ENCODE data around the gene PRSS38.

The PRSS38 gene

DNA sequence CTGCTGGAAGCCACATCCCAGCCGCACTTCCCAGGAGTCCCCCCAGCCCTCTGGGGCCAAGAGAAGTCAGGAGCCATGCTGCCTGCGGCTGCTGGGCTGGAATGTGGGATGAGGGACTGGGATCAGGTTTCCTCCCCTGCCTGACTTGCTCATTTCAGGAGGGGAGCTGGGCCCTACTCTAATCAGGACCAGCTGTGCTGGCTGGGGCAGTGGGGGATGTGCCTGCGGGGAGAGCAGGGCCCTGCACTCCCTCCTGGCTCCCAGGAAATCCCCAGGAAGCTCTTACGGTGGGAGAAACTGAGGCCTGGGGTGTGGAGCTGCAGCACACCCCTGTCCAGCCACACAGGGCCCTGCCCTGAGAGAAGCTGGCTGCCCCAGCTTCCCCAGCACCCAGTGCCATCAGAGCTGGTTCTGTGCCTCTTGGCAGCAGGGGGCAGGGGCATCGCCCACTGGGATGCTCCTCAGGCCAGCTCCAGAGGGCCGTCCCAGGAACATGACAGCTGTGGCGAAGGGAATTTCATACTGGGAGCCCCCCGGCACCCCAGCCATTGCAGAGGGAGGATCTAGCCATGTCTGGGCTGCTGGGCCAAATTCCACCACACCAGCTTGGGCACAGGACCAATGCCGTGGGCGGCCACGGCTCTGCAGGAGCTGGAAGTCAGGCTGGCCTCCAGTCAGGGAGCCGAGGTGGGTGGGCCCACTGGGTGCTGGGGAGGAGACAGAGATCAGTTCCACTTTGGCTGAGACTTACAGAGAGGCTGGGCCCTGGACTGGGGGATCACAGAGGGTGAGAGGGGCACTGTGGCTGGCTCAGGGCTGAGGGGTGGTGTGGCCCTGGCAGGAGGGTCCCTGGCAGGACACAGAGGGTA lies 21.3 kb upstream of the PRSS38 start:
- DNase-seq: peak; percentile 99

DNA sequence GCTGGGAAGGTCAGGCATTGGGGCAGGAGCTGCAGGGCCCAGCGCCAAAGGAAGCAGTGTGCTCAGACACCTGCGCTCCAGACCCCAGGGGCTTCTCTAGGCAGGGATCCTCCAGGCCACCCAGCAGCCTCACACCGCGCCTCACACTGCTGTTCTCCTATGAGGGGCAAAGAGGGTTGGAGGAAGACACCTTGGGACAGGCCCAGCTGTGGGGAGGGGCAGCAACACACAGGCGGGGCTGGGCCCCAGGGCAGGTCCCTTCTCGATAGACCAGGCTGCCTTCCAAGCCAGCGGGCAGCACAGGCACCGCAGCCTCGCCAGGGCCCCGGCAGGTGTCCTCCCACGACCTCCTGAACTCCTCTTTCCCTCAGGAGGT lies 20.7 kb upstream of the PRSS38 start:
- no peak for DNase-seq

DNA sequence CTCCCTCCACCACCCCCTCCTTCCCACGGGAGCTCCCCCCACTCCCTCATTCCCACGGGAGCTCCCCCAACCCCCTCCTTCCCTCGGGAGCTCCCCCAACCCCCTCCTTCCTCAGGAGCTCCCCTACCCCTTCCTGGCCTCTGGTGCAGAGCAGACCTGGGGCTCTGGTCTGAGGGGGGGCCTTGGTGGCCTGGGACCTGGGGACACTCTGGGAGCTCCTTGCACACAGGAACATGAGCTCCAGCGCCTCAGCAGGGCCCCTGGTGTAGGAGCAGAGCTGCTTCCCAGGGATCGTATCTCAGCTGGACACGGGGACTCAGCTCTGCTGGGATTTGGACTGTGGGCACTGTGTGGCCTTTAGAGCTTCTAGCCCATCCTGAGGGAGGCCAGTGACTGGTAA lies 19.7 kb upstream of the PRSS38 start:
- no peak for DNase-seq

DNA sequence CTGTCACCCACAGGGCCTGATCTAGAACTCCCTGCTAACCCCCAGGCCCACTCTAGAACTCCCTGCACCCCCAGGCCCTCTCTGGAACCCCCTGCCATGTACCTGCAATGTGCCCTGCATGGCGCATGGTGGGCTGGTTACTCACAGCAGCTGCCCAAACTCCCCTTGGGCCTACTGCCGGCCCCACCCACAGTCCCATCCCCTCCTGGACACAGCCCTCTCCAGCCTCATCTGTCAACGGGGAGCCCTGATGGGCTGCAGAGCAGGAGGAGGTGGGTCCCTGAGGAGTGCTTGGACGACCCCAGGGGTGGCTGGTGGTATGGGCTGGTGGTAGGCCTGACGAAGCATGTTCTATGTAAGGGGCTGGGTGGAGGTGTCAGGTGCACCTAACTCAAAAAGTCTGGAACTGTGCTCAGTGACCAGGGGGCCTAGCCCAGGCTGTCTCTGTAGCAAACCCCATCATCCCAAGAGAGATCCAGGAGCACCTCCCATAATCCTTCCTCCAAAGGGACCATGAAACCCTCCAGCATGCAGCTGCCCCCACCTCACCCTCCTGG lies 19.0 kb upstream of the PRSS38 start:
- DNase-seq: no peak

DNA sequence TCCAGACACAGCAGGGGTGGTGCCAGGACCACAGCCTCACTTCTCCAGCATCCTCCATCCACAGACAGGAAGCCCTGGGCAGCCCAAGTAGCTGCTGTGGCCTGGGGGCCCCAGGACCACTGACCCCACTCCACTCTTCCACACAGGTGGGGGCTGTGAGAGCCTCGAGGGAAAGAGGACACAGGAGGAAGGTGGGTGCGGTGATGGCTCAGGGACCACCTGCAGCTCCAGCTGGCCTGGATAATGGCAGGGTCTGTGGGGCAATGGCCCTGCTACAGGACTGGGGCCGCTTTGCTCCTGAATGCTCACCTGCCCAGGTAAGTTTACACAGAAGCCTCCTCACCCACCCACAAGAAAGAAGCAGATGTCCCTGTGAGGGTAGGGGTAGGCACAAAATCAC lies 18.3 kb upstream of the PRSS38 start:
- DNase-seq: no peak

DNA sequence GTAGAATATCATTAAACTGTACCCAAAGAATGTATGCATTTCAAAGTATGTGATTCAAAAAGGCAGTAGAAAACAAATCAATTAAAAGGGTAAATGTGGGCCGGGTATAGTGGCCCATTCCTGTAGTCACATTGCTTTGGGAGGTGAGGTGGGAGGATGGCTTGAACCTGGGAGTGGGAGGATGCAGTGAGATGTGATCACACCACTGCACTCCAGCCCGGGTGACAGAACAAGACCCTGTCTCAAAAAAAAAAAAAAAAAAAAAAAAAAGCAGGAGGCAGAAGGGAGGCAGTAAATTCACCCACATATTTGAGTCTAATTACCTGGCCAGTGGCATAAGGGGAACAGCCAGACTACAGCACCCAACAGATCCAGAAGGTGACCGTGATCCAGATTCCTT lies 17.9 kb upstream of the PRSS38 start:
- no peak for DNase-seq

DNA sequence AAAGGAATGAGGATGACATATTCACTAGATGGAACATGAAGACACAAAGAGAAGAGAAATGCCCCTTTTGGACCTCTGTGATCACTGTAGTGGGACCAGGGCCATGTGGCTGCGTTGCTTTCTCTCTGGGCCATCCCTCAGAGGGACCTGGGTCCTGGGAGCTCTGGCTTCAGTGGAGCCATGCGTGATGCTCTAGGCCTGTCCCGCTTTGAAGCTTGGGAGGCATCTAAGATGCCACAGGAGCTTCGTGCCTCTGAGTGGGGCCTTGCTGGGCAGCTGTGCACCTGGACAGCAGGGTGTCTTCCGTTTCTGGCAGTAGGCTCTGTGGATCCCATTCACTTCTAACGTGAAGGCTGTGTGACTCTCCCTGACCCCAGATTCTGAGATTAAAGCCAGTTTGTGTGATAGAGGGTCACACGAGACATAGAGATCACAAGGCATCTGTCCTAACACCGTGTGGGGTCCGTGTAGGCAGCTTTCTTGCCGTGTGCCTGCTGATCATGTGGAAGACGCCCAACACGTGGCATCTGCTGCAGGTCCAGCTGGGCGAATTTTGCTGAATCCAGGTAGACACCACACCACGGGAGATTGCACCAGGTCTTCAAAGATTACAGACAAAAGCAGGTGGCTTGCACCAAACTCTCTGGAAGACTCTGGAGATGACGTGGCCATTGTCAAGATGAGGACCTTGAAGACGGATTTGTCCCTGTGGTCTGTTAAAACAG lies 17.2 kb upstream of the PRSS38 start:
- no peak for DNase-seq

DNA sequence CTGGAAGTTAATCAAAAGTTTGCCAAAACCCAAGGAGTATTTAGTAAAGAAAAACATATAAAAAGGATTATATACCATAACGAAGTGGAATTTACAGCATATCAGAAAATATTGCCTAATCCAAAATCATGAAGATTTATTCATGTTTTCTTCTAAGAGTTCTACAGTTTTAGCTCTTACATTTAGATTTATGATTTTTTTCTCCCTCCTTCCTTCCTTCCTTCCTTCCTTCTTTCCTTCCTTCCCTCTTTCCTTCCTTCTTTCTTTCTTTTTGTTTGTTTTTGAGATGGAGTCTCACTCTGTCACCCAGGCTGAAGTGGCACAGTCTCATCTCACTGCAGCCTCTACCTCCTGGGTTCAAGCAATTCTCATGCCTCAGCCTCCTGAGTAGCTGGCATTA lies 15.7 kb upstream of the PRSS38 start:
- DNase-seq: no peak

DNA sequence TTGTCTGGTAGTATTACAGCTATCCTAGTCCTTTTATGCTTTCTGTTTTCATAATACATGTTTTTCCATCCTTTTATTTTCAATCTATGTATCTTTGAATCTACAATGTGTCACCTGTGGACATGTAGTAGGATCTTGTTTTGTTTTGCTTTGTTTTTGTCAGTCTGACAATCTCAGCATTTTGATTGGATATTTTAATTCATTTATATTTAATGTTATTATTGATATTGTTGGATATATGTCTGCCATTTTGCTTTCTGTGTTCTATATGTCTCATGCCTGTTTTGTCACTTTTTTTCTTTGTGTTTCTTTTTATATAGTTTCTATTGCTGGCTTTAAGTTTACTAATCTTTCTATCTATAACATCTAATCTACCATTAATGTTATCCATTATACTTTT lies 11.5 kb upstream of the PRSS38 start:
- DNase-seq: no peak

DNA sequence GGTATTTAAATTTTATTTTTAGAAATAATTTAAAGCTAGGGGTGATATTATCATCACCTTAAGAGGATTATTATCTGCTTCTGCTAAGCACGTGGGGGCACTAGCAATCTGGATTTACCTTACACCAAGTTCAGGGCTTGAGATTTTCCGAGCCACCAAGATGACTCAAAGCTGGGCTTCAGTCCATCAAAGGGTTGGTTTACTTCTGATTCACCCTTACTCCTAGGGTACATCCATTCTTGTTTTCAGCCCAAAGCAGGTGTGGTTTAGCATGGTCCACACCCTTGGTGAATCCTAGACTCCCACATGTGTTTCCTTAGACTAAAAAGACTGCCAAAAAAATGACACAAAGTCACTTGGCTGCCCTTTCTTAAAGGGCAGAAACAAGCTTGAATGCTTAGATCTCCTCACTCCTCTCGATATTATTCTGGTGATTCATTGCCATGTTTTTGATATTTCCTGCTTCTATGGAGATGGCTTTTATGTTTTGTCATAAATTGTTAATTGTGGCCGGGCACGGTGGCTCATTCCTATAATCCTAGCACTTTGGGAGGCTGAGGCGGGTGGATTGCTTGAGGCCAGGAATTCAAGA lies 9.8 kb upstream of the PRSS38 start:
- peak; percentile 75 for DNase-seq

DNA sequence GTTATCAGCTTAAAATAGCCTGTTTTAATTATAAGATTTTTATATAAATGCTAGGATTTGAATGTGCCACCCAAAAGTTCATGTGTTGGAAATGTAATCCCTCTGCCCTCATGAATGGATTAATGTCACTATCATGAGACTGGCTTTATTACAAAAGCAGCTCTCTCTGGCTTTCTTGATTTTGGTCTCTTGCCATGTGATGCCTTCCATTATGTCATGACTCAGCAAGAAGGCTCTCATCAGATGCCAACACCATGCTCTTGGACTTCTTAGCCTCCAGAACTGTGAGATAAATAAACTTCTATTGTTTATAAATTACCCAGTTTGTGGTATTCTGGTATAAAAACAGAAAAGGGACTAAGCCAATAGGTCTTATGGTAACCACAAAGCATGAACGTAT lies 6.9 kb upstream of the PRSS38 start:
- DNase-seq: peak; percentile 64

DNA sequence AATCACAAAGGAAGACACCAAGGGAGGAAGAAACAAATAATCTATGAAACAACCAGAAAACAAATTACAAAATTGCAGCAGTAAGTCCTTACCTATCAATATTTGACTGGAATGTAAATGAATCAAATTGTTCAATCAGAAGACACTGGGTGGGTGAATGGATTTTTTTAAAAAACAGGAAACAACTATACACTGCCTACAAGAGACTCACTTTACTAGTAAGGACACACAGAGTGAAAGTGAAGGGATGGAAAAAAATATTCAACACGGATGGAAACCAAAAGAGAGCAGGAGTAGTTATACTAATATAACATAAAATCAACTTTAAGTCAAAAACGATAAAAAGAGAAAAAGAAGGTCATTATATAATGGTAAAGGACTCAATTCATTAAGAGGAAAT lies 6.4 kb upstream of the PRSS38 start:
- no peak for DNase-seq

DNA sequence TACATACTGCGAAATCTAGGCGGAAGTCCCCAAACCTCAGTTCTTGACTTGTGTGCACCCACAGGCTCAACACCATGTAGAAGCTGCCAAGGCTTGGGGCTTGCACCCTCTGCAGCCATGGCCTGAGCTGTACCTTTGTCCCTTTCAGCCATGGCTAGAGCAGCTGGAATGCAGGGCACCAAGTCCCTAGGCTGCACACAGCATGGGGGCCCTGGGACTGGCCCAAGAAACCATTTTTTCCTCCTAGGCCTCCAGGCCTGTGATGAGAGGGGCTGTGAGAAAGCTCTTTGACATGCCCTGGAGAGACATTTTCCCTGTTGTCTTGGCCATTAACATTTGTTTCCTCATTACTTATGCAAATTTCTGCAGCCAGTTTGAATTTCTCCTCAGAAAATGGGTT lies 1.5 kb upstream of the PRSS38 start:
- no peak for DNase-seq

DNA sequence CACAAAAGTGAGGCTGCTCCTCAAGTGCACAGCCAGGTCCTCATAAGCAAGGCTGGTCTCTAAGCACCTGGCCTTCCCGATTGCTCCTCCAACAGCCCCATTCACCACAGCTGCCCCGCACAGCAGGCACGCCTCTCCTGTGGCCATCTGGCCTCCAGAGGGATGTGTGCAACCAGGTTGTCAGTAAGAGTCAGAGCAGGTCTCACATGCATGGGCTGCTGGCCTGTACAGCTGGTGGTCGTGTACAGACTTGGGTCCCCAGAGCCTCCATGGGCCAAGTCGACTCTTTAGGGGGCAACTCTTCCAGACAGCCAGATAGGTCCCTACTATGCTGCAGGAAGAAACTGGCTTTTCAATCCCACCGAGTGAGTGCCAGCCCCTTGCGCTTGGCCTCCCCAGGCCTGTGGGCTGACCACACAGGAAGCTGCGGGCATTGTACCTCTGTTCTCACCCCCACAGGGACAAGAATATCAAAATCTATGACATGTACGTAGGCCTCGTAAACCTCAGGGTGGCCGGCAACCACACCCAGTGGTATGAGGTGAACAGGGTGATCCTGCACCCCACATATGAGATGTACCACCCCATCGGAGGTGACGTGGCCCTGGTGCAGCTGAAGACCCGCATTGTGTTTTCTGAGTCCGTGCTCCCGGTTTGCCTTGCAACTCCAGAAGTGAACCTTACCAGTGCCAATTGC lies 1.4 kb downstream of the PRSS38 start:
- DNase-seq: no peak

DNA sequence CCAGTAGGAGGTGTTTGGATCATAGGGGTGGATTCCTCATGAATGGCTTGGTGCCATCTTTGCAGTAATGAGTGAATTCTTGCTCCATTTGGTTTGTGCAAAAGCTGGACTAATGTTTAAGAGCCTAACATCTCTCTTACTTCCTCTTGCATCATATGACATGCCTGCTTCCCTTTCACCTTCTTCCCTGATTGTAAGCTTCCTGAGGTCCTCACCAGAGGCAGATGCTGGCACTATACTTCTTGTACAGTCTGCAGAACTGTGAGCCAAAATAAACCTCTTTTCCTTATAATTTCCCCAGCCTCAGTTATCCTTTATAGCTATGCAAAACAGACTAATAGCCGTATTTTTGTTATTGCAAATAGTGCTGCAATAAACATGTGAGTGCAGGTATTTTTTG lies 8.1 kb downstream of the PRSS38 start:
- no peak for DNase-seq

DNA sequence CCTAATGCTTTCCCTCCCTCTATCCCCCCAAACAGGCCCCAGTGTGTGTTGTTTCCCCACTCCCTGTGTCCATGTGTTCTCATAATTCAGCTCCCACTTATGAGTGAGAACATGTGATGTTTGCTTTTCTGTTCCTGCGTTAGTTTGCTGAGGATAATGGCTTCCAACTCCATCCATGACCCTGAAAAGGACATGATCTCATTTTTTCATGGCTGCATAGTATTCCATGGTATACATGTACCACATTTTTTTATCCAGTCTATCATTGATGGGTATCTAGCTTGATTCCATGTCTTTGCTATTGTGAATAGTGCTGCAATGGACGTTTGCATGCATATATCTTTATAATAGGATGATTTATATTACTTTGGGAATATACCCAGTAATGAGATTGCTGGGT lies 8.7 kb downstream of the PRSS38 start:
- no peak for DNase-seq

DNA sequence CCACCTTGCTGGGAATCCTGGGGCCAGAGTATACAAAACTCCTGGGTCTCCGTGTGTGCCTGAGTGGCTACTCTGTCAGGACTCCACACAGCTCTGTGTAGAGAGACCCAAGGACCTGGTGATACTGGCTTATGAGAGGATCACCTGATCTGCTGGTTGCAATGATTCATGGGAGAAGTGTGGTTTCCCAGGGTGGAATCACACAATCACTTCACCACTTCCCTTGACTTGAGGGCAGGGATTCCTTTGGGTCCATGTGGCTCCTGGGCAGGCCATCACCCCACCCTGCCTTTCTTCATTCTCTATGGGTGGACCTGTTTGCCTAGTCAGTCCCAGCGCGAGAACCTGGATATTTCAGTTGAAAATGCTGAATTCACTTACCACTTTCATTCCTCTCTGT lies 13.3 kb downstream of the PRSS38 start:
- DNase-seq: no peak

DNA sequence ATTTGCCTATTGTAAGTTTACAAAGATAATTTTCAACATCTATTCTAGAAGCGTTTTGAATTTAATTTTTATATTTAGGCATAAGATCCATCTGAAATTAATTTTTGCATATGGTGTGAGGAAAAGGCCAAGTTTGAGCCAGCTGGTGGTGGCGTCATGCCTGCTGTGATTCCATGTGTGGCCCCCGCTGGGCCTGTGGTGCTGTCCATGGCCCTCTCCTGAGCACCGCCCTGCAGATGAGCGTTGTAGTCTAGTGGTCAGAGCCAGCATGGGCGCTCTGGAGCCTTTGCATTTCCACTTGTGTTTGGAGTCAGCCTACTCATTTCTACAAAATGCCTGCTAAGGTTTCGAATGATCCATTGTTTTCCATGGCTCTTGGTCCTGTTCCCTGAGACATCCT lies 22.7 kb downstream of the PRSS38 start:
- peak; percentile 13 for DNase-seq

DNA sequence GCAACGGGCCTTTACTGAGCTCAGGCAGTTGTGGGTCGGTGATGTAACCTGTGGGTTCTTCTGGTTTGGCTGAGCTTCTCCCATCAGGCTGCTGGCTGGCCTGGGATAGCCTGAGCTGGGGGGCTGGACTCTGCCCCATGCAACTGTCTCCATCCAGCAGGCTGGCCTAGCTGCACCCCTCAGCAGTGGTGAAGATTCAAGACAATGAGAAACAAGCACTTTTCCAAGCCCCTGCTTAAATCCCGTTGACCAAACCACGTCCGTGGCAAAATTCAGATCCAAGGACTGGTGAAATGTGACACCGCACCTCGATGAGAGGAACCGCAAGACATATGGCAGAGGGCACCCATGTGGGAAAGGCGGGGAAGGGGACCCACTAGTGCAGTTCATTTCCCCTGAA lies 25.6 kb downstream of the PRSS38 start:
- DNase-seq: no peak

DNA sequence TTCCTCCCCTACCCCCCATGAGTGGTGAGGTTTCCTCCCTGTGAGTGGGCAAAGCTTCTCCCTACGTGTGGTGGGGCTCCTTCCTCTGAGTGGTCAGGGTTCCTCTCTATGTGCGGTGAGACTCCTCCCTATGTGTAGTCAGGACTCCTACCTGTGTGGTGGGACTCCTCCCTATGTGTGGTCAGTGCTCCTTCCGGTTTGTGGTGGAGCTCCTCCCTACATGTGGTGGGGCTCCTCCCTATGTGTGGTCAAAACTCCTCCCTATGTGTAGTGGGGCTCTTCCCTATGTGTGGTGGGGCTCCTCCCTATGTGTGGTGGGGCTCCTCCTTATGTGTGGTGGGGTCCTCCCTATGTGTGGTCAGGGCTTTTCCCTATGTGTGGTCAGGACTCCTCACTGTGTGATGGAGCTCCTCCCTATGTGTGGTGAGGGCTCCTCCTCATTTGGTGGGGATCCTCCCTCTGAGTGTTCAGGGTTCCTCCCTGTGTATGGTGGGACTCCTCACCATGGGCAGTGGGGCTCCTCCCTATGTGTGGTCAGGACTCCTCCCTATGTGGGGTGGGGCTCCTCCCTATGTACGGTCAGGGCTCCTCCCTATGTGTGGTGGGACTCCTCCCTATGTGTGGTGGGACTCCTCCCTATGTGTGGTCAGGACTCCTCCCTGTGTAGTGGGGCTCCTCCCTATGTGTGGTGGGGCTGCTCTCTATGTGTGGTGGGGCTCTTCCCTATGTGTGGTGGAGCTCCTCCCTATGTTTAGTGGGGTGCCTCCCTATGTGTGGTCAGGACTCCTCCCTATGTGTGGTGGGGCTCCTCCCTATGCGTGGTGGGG lies 29.1 kb downstream of the PRSS38 start:
- no peak for DNase-seq

DNA sequence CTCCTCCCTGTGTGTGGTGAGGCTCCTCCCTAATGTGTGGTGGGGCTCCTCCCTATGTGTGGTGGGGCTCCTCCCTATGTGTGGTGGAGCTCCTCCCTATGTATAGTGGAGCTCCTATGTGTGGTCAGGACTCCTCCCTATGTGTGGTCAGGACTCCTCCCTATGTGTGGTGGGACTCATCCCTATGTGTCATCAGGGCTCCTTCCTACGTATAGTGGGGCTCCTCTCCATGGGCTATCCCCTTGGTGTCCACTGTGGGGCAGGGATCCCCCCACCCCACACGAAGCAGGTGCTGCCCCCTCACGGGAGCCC lies 29.6 kb downstream of the PRSS38 start:
- DNase-seq: no peak

DNA sequence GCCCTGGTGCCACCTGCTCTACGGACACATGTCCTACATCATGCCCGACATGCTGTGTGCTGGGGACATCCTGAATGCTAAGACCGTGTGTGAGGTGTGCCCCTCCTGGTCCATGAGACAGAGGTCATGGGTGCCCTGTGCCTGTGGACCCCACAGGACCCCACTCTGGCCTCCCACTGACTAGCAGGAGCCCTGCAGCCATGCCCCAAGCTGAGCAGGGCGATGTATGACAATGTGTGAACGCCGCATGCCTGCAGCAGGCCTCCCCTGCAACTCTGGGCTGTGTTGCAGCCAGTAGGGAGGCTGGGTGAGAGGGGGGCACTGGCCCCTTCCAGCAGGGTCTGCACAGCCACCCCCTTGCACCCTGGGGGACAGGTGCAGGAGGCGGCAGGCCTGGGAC lies 30.0 kb downstream of the PRSS38 start:
- no peak for DNase-seq
